ENCODE data around the gene PRICKLE2.

GRCh38 chr3:64094713-64095079 lies 130.6 kb downstream of the PRICKLE2 start:
- TF ChIP-seq CTCF (IDR thresholded peaks at IDR 0.05), result no peak
- TF ChIP-seq ZFX (IDR thresholded peaks at IDR 0.05; ENCODE audit: borderline replicate concordance), result no peak
